GM18499 (cell line): ENCODE measurements around the gene ART1.
"Not testable (repeated sequence)": the region's sequence is repeated elsewhere in the genome, so short reads cannot be mapped to it uniquely, and the experiment has no call there.

ENCODE experiments used
- ATAC-seq: cut with Tn5 transposase; IDR thresholded peaks from one replicate; pipeline ENCODE4 v1.9.1; 2021; ENCODE audit warnings: moderate number of reproducible peaks; ENCODE audit not compliant: insufficient read depth, unreplicated experiment

The ART1 gene

GRCh38 chr11:3627291-3627690, 17.6 kb upstream of the ART1 start:
- no peak for ATAC-seq

DNA sequence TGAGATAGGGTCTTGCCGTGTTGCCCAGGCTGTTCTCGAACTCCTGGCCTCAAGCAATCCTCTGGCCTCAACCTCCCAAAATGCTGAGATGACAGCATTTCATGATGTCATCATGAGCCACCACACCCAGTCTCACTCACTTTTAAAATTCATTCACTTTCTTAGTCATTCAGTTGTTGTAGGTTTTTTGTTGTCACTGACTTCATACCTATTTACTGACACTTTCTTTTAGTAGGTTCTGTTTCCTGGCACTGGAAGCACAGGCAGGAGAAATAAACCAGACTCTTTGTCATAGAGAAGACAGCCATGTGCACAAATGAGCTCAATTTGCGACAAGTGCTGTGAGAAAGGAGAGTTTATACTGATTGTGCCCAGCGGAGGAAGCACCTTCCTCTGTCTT, 13.6 kb upstream of the ART1 start:
- no peak for ATAC-seq

DNA sequence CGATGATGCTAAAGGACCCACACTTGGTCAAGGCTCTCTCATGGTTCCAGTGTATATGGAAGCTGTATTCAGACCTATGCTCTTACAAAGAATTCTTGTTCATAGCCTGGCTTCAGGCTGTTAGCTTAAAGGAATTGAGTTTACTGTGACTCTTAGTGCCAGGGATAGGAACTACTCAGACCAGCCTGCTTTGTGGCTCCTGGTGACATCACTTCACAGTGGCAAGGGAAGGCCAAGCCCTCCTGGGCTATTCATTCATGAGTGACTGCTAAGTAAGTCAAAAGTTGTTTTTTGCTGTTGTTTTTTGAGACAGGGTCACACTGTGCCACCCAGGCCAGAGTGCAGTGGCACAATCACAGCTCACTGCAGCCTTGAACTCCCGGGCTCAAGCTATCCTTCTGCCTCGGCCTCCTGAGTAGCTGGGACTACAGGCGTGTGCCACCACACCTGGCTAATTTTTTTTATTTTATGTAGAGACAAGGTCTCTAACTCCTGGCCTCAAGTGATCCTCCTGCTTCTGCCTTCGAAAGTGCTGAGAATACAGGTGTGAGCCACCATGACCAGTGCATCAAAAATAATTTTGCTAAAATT, 12.8 kb upstream of the ART1 start:
- no peak for ATAC-seq

DNA sequence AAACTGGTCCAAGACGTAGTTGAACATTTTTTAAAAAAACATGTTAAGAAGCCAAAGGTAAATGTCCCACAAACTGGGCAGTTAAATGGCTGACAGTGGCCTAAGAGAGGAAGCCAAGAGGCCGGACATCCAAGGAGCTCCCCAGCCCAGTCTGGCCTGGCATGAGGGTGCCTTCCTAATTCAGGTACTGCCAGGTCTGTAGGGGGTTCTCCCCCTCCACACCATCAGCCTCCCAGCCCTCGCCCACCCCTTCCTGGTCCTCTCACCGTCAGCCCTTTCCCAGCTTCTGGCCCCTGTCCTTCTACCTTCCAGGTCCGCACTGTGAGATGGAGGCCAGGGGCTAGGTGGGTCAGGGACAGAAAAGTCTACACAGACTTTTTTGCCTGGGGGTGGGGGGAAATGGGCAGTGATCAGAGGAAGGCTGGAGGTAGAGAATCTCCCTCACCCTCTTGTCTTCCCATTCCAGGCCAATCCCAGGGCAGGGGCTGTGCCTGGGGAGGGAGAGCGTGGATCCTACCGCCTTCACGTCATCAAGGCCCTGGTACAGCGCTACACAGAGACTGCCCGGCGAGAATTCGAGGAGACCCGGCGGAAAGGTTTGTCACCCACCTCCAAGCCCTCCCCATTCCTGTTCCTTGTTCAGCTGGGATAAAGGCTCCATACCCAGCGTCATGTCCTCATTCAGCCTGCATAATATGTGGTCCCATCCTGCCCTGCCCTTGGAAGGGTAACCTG, 9.1 kb upstream of the ART1 start:
- no peak for ATAC-seq

DNA sequence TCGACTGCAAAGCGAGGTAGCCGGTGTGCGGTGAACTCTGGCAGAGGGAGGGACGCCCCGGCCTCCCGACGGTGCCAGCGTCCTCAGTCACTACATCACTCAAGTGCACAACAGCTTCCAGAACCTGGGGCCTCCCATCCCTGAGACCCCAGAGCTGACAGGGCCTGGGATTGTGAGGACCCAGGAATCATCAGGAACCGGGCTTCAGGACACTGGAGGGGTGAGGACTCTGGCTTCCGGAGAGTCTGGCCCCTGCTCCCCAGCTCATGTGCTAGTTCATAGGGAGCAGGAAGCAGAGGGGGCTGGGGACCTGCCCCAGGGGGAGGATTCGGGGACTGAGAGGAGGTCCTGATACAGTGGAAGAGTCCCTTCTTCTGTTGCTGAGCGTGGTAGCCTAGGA, 7.7 kb upstream of the ART1 start:
- ATAC-seq = no peak

- no peak for ATAC-seq
Observed at GRCh38 chr11:3638513-3638912, 6.4 kb upstream of the ART1 start.

GRCh38 chr11:3639841-3640240, 5.1 kb upstream of the ART1 start:
- no peak for ATAC-seq

- ATAC-seq = no peak
Observed at GRCh38 chr11:3641191-3641590, 3.7 kb upstream of the ART1 start.

- no peak for ATAC-seq
Observed at GRCh38 chr11:3641701-3642070, 3.2 kb upstream of the ART1 start, which contains the start of gene ART5. TSS of gene ART5 (minus strand) at chr11:3641992. CDS start at chr11:3641862, 130 bp downstream.

- ATAC-seq = no peak
Observed at GRCh38 chr11:3642071-3642951, 2.6 kb upstream of the ART1 start.

DNA sequence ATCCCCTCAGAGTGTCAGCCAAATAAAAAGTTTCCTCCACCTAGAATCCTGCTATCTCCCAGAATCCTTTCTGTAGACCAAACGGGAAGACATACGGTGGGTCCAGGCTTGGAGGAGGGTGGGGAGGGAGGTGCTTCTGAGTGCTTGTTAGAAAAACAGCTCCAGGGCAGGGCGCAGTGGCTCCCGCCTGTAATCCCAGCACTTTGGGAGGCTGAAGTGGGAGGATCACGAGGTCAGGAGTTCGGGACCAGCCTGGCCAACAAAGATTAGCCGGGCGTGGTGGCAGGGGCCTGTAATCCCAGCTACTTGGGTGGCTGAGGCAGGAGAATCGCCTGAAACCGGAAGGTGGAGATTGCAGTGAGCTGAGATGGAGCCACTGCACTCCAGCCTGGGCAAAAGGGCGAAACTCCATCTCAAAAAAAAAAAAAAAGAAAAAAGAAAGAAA, 1.8 kb upstream of the ART1 start:
- ATAC-seq = not testable (repeated sequence)

- no peak for ATAC-seq
Observed at GRCh38 chr11:3645552-3645951, 624 bp downstream of the ART1 start.

DNA sequence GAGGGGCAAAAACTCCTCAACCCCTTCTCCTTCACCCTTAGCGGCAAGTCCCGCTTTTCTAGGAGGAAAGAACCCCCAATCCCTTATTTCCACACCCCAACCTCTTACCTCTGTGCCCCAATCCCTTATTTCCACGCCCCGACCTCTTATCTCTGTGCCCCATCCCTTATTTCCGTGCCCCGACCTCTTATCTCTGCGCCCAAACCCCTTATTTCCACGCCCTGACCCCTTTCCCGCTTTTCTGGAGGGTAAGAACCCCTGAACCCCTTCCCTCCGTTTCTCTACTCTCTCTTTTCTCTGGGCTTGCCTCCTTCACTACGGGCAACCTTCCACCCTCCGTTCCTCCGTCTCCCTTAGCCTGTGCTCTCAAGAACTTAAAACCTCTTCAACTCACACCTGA, 3.9 kb downstream of the ART1 start:
- ATAC-seq = not testable (repeated sequence)

DNA sequence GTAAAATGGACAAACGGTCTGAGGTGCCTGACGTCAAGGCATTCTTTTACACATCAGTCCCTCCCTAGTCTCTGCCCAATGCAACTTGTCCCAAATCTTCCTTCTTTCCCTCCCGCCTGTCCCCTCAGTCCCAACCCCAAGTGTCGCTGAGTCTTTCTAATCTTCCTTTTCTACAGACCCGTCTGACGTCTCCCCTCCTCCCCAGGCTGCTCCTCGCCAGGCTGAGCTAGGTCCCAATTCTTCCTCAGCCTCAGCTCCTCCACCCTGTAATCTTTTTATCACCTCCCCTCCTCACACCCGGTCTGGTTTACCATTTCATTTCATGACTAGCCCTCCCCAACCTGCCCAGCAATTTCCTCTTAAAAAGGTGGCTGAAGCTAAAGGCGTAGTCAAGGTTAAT, 4.4 kb downstream of the ART1 start:
- ATAC-seq = not testable (repeated sequence)

DNA sequence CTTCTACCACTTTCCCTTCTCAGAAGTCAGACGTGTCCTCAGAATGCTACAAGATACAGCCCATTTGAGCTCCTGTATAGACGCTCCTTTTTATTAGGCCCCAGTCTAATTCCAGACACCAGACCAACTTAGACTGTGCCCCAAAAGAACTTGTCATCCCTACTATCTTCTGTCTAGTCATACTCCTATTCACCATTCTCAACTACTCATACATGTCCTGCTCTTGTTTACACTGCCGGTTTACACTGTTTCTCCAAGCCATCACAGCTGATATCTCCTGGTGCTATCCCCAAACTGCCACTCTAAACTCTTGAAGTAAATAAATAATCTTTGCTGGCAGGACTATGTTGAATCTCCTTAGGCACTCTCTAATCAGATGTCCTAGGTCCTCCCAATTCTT, 7.6 kb downstream of the ART1 start:
- not testable (repeated sequence) for ATAC-seq

- ATAC-seq = no peak
Observed at GRCh38 chr11:3655547-3655946, 10.6 kb downstream of the ART1 start.

DNA sequence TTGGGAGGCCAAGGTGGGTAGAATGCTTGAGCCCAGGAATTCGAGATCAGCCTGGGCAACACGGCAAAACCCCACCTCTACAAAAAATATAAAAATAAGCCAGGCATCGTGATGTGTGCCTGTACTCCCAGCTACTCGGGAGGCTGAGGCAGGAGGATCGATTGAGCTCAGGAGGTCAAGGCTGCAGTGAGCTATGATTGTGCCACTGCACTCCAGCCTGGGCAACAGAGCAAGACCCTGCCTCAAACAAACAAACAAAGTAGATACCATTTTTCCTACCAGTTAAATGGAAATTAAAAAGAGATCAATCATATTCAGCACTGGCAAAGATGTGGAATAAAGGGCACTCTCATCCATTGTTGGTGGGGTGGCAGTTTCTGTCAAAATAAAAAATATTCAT, 12.4 kb downstream of the ART1 start:
- not testable (repeated sequence) for ATAC-seq

- ATAC-seq = no peak
Observed at GRCh38 chr11:3658252-3658651, 13.3 kb downstream of the ART1 start.

- ATAC-seq = no peak
Observed at GRCh38 chr11:3659595-3660515, 14.9 kb downstream of the ART1 start.

GRCh38 chr11:3660960-3661359, 16.0 kb downstream of the ART1 start:
- no peak for ATAC-seq
